ENCODE results near the gene GNB1L.

GNB1L gene

DNA sequence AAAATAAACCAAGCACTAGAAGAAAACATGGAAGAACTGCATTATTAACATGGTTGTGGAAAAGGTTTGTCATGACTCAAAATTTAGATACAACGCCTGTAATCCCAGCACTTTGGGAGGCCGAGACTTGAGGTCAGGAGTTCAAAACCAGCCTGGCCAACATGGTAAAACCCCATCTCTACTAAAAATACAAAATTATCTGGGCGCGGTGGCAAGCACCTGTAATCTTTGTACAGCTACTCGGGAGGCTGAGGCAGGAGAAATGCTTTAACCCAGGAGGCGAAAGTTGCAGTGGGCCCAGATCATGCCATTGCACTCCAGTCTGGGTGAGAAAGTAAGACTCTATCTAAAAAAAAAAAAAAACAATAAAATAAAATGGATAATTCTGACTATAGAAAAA, 23.7 kb downstream of the GNB1L start:
- DNase-seq (ENCODE audit: low read depth in 2 of 2): no peak
- TF ChIP-seq CTCF (IDR thresholded peaks at IDR 0.05; ENCODE audit: low read depth, low read length): no peak
- H3K4me3 ChIP-seq (replicated peaks in 1 of 2; ENCODE audit: low read depth in 2 of 2, low read length in 2 of 2): no peak overlapping the region

DNA sequence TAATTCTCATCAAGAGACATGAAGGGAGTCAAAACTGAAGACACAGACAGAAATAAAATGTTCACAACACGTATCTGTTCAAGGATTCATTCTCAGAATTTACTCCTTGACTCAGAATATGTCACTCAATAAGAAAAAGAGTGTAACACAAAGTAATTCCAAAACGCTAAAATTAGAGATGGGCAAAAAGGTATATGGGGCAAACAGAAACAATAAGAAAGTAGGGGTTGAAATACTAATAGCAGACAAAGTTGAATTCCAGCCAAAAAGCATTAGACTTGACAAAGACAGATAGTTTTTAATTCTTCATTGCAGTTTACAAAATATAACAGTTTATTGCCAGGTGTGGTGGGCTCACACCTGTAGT, 26.7 kb downstream of the GNB1L start:
- no peak overlapping the region for H3K4me3 ChIP-seq (replicated peaks in 1 of 2; ENCODE audit: low read depth in 2 of 2, low read length in 2 of 2)
- no peak for DNase-seq (ENCODE audit: low read depth in 2 of 2)
- no peak for TF ChIP-seq CTCF (IDR thresholded peaks at IDR 0.05; ENCODE audit: low read depth, low read length)

- no peak for TF ChIP-seq CTCF (IDR thresholded peaks at IDR 0.05; ENCODE audit: low read depth, low read length)
- DNase-seq (ENCODE audit: low read depth in 2 of 2): no peak
- H3K4me3 ChIP-seq (replicated peaks in 1 of 2; ENCODE audit: low read depth in 2 of 2, low read length in 2 of 2): no peak overlapping the region
Measured at GRCh38 chr22:19827341-19828034, 27.2 kb downstream of the GNB1L start.

- TF ChIP-seq CTCF (IDR thresholded peaks at IDR 0.05; ENCODE audit: low read depth, low read length): no peak
- no peak overlapping the region for H3K4me3 ChIP-seq (replicated peaks in 1 of 2; ENCODE audit: low read depth in 2 of 2, low read length in 2 of 2)
- no peak for DNase-seq (ENCODE audit: low read depth in 2 of 2)
Measured at GRCh38 chr22:19826619-19826950, 28.1 kb downstream of the GNB1L start.

GRCh38 chr22:19825904-19826618, 28.6 kb downstream of the GNB1L start:
- no peak for TF ChIP-seq CTCF (IDR thresholded peaks at IDR 0.05; ENCODE audit: low read depth, low read length)
- H3K4me3 ChIP-seq (replicated peaks in 1 of 2; ENCODE audit: low read depth in 2 of 2, low read length in 2 of 2): no peak overlapping the region
- no peak for DNase-seq (ENCODE audit: low read depth in 2 of 2)

GRCh38 chr22:19824926-19825339, 29.7 kb downstream of the GNB1L start:
- no peak for DNase-seq (ENCODE audit: low read depth in 2 of 2)
- no peak overlapping the region for H3K4me3 ChIP-seq (replicated peaks in 1 of 2; ENCODE audit: low read depth in 2 of 2, low read length in 2 of 2)
- no peak for TF ChIP-seq CTCF (IDR thresholded peaks at IDR 0.05; ENCODE audit: low read depth, low read length)

Data from cardiac fibroblast (primary cell).